Activated effector memory CD4-positive, alpha-beta T cell treated with Interleukin-2 at 50 U/mL for 16 hours (primary cell): Measurements from ENCODE around the gene HTT-AS.

ENCODE experiments used
- DNase-seq: peaks from one replicate; pipeline ENCODE4 v3.0.0-alpha.2; 2020

Gene HTT-AS

GRCh38 chr4:3025881-3026280 lies 48.5 kb downstream of the HTT-AS start:
- no peak for DNase-seq

- DNase-seq: no peak
These were observed 51.7 kb downstream of the HTT-AS start for GRCh38 chr4:3022651-3023050.

- no peak for DNase-seq
These were observed 52.2 kb downstream of the HTT-AS start for GRCh38 chr4:3022112-3022511.

- DNase-seq: no peak
These were observed 52.7 kb downstream of the HTT-AS start for GRCh38 chr4:3021627-3022026.

- DNase-seq: no peak
These were observed 53.2 kb downstream of the HTT-AS start for GRCh38 chr4:3021127-3021526.

GRCh38 chr4:3019145-3019846 lies 55.0 kb downstream of the HTT-AS start:
- no peak for DNase-seq

GRCh38 chr4:3017504-3017903 lies 56.8 kb downstream of the HTT-AS start:
- no peak for DNase-seq

- no peak for DNase-seq
These were observed 57.4 kb downstream of the HTT-AS start for GRCh38 chr4:3016961-3017360.

GRCh38 chr4:3013839-3014350 lies 60.4 kb downstream of the HTT-AS start:
- no peak for DNase-seq
